Hematopoietic multipotent progenitor cell treated with erythropoietin and hydrocortisone succinate and interleukin-3 and kit ligand, for 17 days (in vitro differentiated cells): ENCODE results near the gene CDKN2AIP.
"Not testable (repeated sequence)": the region's sequence is repeated elsewhere in the genome, so short reads cannot be mapped to it uniquely, and the experiment has no call there.

Source experiments
- DNase-seq: peaks from one replicate; pipeline ENCODE4 v3.0.0-alpha.2; 2015; ENCODE audit warnings: low spot score

The CDKN2AIP gene

DNA sequence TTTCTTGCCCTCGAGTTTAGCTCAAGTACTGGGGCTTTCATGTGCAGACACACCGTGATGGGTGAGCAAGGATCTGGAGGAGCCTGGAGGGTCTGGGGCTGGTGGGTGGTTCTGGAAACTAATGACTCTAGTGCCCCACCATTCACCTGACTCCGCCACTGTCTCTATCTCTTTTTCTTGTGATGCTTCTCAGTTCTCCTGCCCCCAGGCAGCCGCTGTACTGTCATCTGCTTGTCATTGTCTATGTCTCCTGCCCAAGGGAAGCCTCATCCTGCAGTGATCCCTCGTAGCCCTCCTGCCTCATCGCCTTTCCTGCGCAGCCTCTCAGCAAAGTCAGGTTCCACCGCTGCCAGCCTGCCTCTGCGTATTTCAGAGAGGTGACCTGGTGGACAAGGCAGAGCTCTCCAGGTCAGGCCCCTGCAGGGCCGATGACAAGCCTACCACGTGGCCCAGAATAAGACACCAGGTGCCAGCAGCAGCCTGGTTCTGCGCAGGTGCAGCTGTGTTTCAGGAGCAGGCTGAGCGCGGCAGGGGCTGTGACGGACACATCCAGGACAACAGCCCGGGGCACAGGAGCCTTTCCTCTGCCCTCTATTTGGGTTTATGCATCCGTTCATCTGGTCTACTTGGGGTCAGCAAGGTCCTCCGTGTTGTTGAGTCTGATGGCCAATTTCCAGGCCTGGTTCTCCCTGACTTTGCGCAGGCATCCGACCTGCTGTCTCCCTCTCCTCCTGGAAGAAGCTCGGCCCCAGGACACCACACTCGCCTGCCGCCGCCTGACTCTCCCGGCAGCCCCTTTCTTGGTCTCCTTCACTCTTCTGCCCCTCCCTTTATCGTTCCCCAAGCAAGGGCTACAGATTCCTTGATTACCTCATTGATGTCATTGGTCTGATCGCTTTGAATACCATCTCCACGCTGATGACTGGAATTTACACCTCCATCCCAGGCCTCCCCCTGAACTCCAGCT, 30.9 kb upstream of the CDKN2AIP start:
- DNase-seq = no peak

DNA sequence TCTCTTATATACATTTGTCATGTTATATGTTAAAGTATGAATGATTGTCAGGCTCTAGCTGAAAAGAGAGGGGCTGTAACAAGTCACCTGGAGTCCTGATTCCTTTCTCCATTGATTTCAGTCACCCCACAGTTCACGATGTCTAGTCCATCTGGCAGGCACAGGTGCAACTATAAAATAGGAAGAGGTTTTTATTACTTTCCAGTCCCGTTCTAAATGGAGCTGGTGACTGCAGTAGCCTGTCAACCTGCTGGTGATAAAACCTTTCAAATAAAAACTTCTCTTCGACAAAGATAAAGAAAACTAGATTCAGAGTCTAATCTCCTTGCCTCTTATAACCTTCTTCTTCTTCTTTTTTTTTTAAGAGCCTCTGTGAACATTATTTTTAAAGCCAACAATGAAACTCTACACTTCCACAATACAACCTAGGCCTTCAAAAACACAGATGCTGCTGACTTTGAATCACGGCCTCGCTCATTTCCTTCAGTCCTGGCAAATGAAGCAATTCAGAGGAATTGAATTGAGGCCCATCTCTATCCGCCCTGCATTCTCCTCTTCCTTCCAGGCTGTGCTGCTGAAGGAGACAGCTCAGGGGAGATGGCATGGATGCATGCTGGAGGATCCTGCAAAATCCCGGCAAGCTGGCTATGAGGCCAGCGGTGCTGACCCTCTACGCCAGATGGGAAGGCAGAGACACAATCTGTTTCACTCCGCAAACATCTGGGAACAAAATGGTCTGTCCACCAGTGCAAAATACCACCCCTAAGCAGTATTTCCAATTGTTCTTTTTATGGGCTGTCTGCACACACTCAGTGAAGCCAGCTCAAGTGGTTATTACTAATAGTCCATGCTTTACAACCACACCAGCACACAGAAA, 27.3 kb upstream of the CDKN2AIP start:
- no peak for DNase-seq

GRCh38 chr4:183422962-183423631, 21.3 kb upstream of the CDKN2AIP start:
- no peak for DNase-seq

- no peak for DNase-seq
These were observed 20.2 kb upstream of the CDKN2AIP start for GRCh38 chr4:183424109-183424744.

- DNase-seq = no peak
These were observed 17.9 kb upstream of the CDKN2AIP start for GRCh38 chr4:183426507-183426906.

DNA sequence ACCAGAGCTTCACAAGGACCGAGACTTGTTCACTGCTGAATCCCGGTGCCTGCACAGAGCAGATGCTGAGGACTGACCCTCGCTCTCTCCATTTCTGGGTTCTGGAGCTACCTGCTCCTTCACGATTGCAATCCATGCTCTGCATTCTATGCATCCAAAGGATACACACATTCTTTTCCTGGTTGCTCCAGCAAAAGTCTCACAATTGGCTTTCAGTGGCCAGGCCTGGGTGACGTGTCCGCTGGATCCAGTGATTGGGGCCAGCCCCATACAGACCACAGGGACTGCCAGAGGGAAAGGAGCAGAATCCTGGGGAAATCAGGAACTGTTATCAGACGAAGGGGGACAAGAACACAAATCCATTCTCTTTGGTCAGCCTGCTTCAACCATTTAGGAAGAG, 14.9 kb upstream of the CDKN2AIP start:
- no peak for DNase-seq

- DNase-seq = no peak
These were observed 14.0 kb upstream of the CDKN2AIP start for GRCh38 chr4:183430317-183430993.

- DNase-seq = no peak
These were observed 13.5 kb upstream of the CDKN2AIP start for GRCh38 chr4:183430994-183431347.

DNA sequence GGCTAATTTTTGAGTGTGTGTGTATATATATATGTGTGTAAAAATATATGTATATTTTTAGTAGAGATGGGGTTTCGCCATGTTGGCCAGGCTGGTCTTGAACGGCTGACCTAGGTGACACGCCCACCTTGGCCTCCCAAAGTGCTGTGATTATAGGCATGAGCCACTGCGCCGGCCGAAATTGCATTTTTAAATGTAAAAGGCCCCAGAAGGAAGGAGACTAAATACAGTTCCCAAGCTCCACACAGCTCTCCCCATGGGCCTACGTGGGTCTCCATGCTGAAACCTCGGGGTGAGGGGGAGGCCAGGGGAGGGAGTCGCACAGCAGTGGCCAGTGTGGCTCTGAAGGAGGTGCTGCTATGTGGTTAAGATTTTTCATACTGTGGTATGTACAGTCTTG, 12.8 kb upstream of the CDKN2AIP start:
- no peak for DNase-seq

- not testable (repeated sequence) for DNase-seq
These were observed 11.3 kb upstream of the CDKN2AIP start for GRCh38 chr4:183433183-183433582.

- DNase-seq = no peak
These were observed 10.2 kb upstream of the CDKN2AIP start for GRCh38 chr4:183434264-183434663.

DNA sequence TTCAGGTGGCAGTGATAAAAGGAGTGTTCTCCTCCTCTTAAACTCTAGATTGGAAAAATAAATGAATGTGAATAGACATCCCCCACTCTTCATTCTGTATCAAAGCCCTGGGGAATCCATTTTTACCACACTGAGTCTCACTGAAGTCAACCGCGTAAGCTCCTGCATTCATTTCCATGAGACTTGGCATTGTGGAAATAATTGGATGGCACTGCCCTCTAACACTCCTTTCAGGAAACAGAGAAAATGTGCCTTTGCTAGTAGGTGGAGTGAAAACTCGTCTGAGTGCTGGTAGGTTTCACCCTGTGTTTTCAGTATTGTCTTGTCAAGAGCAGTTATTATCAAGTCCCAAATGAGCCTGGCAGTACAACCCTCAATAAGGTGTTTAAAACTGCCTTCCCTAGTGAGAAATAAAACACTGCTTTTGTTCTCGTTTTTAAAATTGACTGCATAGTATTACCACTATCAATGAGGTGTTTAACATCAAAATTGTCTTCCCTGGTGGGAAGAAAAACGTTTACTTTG, 9.7 kb upstream of the CDKN2AIP start:
- no peak for DNase-seq

- DNase-seq = no peak
These were observed 8.6 kb upstream of the CDKN2AIP start for GRCh38 chr4:183435803-183436202.

- DNase-seq = no peak
These were observed 8.0 kb upstream of the CDKN2AIP start for GRCh38 chr4:183436417-183436816.

DNA sequence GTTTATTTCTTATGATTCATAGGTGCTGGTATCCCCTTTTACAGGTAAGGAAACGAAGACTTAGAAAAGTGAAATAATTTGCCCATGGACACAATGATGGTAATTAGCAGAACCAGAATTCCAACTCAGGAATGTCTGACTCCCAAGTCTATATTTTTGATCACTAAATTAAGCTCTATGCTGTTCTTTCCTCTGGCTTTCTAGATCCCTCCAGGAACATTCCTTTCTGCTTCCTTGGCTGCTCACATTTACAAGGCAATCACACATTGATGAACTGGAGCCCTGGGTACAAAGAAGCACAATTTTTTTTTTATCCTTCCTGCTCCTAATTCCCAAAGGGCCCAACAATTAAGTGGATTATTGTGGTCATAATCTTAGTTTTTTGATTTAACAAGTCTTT, 7.0 kb upstream of the CDKN2AIP start:
- no peak for DNase-seq

GRCh38 chr4:183438458-183439113, 5.8 kb upstream of the CDKN2AIP start:
- no peak for DNase-seq

DNA sequence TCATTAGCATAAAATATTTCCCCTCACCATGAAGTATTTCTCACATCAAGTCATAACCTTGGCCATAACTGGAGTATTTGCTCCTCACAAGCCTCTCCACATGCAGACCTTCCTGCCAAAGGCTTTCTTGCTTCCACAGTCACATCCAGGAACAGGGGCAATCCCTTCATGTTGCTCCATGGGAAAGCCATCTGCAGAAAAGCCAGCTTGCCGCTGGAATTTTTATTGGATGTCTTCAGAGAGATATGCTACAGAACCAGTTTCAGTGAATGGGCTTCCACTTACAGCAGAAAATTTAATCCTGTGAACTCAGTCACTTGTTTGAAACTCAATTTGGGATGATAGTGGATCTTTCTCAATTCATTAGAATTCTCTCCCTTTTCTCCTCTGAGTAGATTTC, 3.2 kb upstream of the CDKN2AIP start:
- DNase-seq = no peak

DNA sequence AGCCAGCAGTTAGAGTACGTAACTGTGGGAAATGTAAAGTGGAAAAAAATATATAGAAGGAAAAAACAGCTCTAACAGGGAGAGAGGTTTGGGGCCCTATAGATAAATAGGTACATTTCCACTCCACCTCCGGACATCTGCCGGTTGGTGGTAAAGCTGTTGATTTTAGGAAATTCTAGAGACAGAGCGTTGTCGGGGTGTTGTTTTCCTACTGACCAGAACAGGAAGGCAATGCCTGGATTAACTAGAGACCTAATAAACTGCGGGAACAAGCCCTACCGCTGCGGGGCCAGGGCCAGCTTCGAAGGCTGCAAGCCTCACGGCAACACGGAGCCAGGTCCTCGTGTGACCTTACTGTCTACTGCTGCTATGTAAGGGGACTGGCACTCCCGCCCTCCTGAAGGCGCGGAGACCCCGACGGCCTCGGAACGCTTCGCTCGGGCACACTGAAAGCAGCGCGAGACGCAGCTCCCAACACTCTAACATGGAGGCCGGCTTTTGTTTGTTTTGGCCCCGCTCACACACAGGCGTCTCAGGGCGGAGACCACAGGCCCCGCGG, 702 bp upstream of the CDKN2AIP start:
- no peak for DNase-seq

- DNase-seq = no peak
These were observed 627 bp downstream of the CDKN2AIP start for GRCh38 chr4:183445097-183445428.

DNA sequence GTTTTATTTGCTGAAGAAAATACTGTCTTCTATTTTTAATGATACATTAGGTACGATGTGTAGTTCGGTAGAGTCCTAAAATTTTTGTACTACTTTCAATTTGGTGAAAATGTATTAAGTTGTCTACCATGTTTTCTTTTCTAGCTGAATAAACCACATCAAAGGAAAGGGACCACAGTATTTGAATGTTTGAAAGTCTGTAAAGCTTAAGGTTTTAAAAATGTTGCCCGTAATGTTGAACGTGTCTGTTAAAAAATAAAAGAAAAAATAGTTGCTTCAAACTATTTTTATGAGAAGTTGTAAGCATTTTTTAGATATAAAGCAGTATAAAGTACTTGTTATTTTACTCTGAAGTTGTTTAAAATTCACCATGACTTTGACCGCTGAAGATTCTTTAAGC, 3.2 kb downstream of the CDKN2AIP start:
- no peak for DNase-seq
